B cell (primary cell): ENCODE results near the gene RGL1. TPM values are rescaled to one million over a fixed set of nuclear protein-coding genes. Genes with fewer than 3 reads are reported as not detected.
A peak's percentile ranks its signal among the peaks of the same experiment; 100 is the strongest.

ENCODE experiments used
- ATAC-seq: fragments of 200-7000 bp; cut with Tn5 transposase; one replicate; pipeline ENCODE4 v1.10.0; 2021; ENCODE audit warnings: low read depth, mild to moderate bottlenecking, moderate number of reproducible peaks, moderate library complexity
- CTCF ChIA-PET: fragments of 350-600 bp; sonication (Branson Sonifier 250); formaldehyde crosslinking; loops from one replicate; lab custom pipeline; 2021; ENCODE audit warnings: antibody characterized with exemption, inconsistent platforms; lab: Charles Lee
- POLR2A ChIA-PET: fragments of 350-600 bp; sonication (Branson Sonifier 250); formaldehyde crosslinking; loops from one replicate; lab custom pipeline; 2021; ENCODE audit warnings: antibody characterized with exemption; lab: Charles Lee
- DNase-seq: peaks from one replicate; pipeline ENCODE4 v3.0.0; 2013
- H2AFZ ChIP-seq: 2 replicates; pipeline ENCODE4 v1.6.1; 2012; ENCODE audit warnings: mild to moderate bottlenecking, low read depth, low read length; ENCODE audit not compliant: insufficient read depth, poor library complexity, severe bottlenecking
- H3K27ac ChIP-seq, 2 donors: 1 replicate in 1 of 2; 2 replicates in 1 of 2; pipeline ENCODE4 v1.5.1; 2012 to 2013; ENCODE audit warnings: low read length in 2 of 2, mild to moderate bottlenecking in 2 of 2, moderate library complexity in 1 of 2
- H3K27me3 ChIP-seq, 4 experiments: fragments of 200-600 bp in 1 of 4; sonication (generic) in 1 of 4; replicated peaks in 1 of 4; 1 replicate in 2 of 4; 2 replicates in 2 of 4; pipeline versions ENCODE4 v1.6.1 to v1.7.0; 2013 to 2016; ENCODE audit warnings: low read length in 3 of 4, mild to moderate bottlenecking in 2 of 4, mixed read lengths in 1 of 4, moderate library complexity in 1 of 4; ENCODE audit not compliant: insufficient read depth in 4 of 4, control insufficient read depth in 3 of 4; ENCODE audit errors: control extremely low read depth in 1 of 4
- H3K36me3 ChIP-seq, 2 experiments: replicated peaks in 1 of 2; 1 replicate in 1 of 2; 2 replicates in 1 of 2; pipeline versions ENCODE4 v1.6.1 to v1.7.1; 2013; ENCODE audit warnings: low read length in 1 of 2; ENCODE audit not compliant: insufficient read depth in 2 of 2, control insufficient read depth in 1 of 2; ENCODE audit errors: control extremely low read depth in 1 of 2, extremely low read depth in 1 of 2
- H3K4me1 ChIP-seq, 2 donors: fragments of 200-600 bp in 1 of 2; sonication (generic) in 1 of 2; 1 replicate in 1 of 2; 2 replicates in 1 of 2; pipeline versions ENCODE4 v1.5.1 to v1.6.1; 2013 to 2017; ENCODE audit warnings: low read length in 2 of 2; ENCODE audit not compliant: control insufficient read depth in 2 of 2, insufficient read depth in 2 of 2
- H3K4me2 ChIP-seq: replicated peaks from 2 replicates; pipeline ENCODE3; 2012; ENCODE audit warnings: mild to moderate bottlenecking, low read depth, low read length; ENCODE audit not compliant: poor library complexity, severe bottlenecking
- H3K4me3 ChIP-seq, 5 experiments: fragments of 200-600 bp in 1 of 5; sonication (generic) in 1 of 5; 1 replicate in 3 of 5; 2 replicates in 2 of 5; pipeline versions ENCODE4 v1.5.1 to v1.7.0; 2011 to 2016; ENCODE audit warnings: low read length in 4 of 5, mild to moderate bottlenecking in 4 of 5, low read depth in 2 of 5, control low read depth in 1 of 5, moderate library complexity in 1 of 5; ENCODE audit not compliant: insufficient read depth in 1 of 5; ENCODE audit errors: control extremely low read depth in 1 of 5, extremely low read depth in 1 of 5
- H3K79me2 ChIP-seq: fragments of 200-600 bp; sonication (generic); one replicate; pipeline ENCODE4 v1.6.0; 2016; ENCODE audit warnings: low read length; ENCODE audit not compliant: control insufficient read depth, insufficient read depth
- H3K9ac ChIP-seq: fragments of 200-600 bp; sonication (generic); 2 replicates; pipeline ENCODE4 v1.6.1; 2017; ENCODE audit warnings: mild to moderate bottlenecking, low read length, moderate library complexity
- H3K9me3 ChIP-seq, 3 donors: one replicate each; pipeline versions ENCODE4 v1.6.1 to v1.7.1; 2013; ENCODE audit warnings: low read length in 2 of 3; ENCODE audit not compliant: control insufficient read depth in 2 of 3, insufficient read depth in 1 of 3; ENCODE audit errors: control extremely low read depth in 1 of 3
- H4K20me1 ChIP-seq: 2 replicates; pipeline ENCODE4 v1.6.0; 2012; ENCODE audit warnings: mild to moderate bottlenecking, low read length; ENCODE audit not compliant: insufficient read depth, control insufficient read depth, poor library complexity, severe bottlenecking
- H3K27ac Mint-ChIP-seq: one replicate; pipeline ENCODE4 v1.8.0; 2021; ENCODE audit warnings: mixed read lengths
- H3K27me3 Mint-ChIP-seq: one replicate; pipeline ENCODE4 v1.8.0; 2021; ENCODE audit warnings: mixed read lengths
- H3K4me1 Mint-ChIP-seq: one replicate; pipeline ENCODE4 v1.8.0; 2021; ENCODE audit warnings: mixed read lengths
- H3K4me3 Mint-ChIP-seq: one replicate; pipeline ENCODE4 v1.8.0; 2021; ENCODE audit warnings: mixed read lengths
- H3K9me3 Mint-ChIP-seq: one replicate; pipeline ENCODE4 v1.8.0; 2022; ENCODE audit warnings: mixed read lengths; ENCODE audit not compliant: insufficient read depth
- EZH2 ChIP-seq: IDR thresholded peaks from 2 replicates; pipeline ENCODE4 v1.6.1; 2012; ENCODE audit warnings: borderline replicate concordance, low read depth, mild to moderate bottlenecking, moderate library complexity, low read length; ENCODE audit not compliant: insufficient read depth, poor library complexity, severe bottlenecking
- WGBS: methylation state at CpG from one replicate; pipeline ENCODE4 v1.1.5; 2013; ENCODE audit warnings: missing lambda C conversion rate; ENCODE audit not compliant: insufficient coverage; 5-methylcytosine and 5-hydroxymethylcytosine counted together
- intact Hi-C: fragments of 100-400 bp; cut with micrococcal nuclease; formaldehyde crosslinking; loops from one replicate; pipeline ENCODE4 v1.10.0; 2022
- polyA plus RNA-seq: library from polyadenylated mRNA; depleted of rRNA; stranded (reverse); fragments of >200 nt; gene quantifications from 2 replicates; pipeline ENCODE4 v1.2.3, GENCODE V29; 2012
- total RNA-seq, 2 donors: library from RNA; stranded (reverse); fragments of 120-200 nt in 1 of 2; gene quantifications; 1 replicate in 1 of 2; 2 replicates in 1 of 2; pipeline versions ENCODE4 v1.2.3 to v1.2.4, GENCODE V29; 2013 to 2022
- TF ChIP-seq, protein P1 (sequence below): fragments of 200-600 bp; IDR thresholded peaks from one replicate; pipeline ENCODE4 v1.8.0; 2022; ENCODE audit warnings: antibody characterized with exemption, mild to moderate bottlenecking

RGL1 gene
- total and polyA plus RNA-seq, 2 donors (not counting 1 experiment from before 2014, with no cell fraction given) = 0.09 to 1.1 TPM

DNA sequence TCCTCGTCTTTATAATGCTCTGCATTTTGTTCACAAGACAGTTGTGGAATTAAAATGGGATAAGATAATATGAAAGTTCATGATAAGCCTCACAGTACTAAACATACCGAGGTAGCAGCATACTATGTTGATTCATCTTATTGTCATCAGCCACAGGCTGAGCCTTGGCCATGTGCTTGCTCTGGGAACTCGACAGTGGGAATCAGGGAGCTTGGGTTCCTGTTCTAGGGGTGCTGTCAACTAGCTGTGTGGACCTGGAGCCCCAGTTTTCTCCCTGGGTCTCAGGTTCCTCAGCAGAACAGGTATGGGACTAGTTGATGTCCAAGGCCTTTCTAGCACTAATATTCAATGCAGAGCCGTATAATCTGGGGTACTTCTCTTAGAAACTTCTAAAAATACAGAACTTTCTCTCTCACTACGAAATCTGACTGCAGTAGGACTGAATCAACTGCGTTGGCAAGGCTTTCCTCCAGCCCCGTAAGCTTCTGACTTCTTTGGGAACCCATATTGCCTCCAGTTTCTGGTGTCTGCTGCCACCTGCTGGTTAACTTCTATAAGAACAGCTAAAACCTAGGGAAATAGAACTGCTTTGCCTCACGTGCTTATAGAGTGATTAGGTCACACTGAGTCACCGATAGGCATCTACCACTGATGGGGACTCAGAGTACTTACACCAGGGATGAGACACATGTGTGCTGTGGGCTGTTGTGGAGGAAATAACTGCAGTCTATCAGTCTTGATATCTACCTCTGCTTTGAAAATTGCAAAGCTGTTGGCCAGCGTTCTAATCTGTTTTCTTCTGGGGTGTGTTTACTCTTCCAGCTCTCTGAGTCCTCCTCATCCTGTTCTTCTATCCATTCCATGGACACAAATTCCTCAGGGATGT lies 110.9 kb downstream of the RGL1 start:
- TF ChIP-seq, protein P1, sequence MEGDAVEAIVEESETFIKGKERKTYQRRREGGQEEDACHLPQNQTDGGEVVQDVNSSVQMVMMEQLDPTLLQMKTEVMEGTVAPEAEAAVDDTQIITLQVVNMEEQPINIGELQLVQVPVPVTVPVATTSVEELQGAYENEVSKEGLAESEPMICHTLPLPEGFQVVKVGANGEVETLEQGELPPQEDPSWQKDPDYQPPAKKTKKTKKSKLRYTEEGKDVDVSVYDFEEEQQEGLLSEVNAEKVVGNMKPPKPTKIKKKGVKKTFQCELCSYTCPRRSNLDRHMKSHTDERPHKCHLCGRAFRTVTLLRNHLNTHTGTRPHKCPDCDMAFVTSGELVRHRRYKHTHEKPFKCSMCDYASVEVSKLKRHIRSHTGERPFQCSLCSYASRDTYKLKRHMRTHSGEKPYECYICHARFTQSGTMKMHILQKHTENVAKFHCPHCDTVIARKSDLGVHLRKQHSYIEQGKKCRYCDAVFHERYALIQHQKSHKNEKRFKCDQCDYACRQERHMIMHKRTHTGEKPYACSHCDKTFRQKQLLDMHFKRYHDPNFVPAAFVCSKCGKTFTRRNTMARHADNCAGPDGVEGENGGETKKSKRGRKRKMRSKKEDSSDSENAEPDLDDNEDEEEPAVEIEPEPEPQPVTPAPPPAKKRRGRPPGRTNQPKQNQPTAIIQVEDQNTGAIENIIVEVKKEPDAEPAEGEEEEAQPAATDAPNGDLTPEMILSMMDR = peak; percentile 93
- TF ChIP-seq EZH2 = no peak
- Histone ChIP-seq H3K36me3 (no peaks in the 10 kb centered on the region), H4K20me1 (no peaks in the 10 kb centered on the region), H2AFZ (peak overlapping the region; percentile 56), H3K4me3 (no peak overlapping the region), H3K79me2 (no peaks in the 10 kb centered on the region), H3K9me3 (no peaks in the 10 kb centered on the region), H3K4me2 (peak overlapping the region; percentile 33), H3K4me1 (peaks cover 20 to 24% of the 10 kb centered on the region in 2 donors), H3K9ac (no peak overlapping the region), H3K27me3 (peaks cover 0 to 3% (median 0%) of the 10 kb centered on the region in 4 experiments), H3K27ac (no peak overlapping the region)
- H3K27me3 Mint-ChIP-seq = no peaks in the 10 kb centered on the region
- ATAC-seq (peak; percentile 53), DNase-seq (peak; percentile 83)
- H3K9me3 Mint-ChIP-seq = no peaks in the 10 kb centered on the region
- 16% methylated on average over 7 of the region's 10 CpGs for WGBS
- peak overlapping the region; percentile 22 for H3K27ac Mint-ChIP-seq
- ChIA-PET CTCF (interaction anchor here (0.5 to 5.8 kb wide), 60 partner anchors 8 to 634 kb away, joined by 3 to 377 read pairs (median 4); partner anchors contain the start of genes APOBEC4 and TSEN15), POLR2A (interaction anchor here (1.0 kb wide), 1 partner anchor 261 kb away, joined by 3 read pairs; no protein-coding TSS in a partner anchor)
- H3K4me3 Mint-ChIP-seq = no peak overlapping the region
- H3K4me1 Mint-ChIP-seq = peaks cover 30% of the 10 kb centered on the region
- intact Hi-C loops = loop anchor here (1.0 to 10.0 kb wide), 5 partner anchors 71 to 634 kb away; no protein-coding TSS in a partner anchor
